NCI-H2029 treated with DMSO at 0.1 percent for 48 hours (cell line): Measurements from ENCODE around the gene PAPPA.
A peak's percentile ranks its signal among the peaks of the same experiment; 100 is the strongest.

Source experiments
- DNase-seq: peaks from one replicate; lab custom pipeline; 2025; lab: John Stamatoyannopoulos, UW

PAPPA gene

GRCh38 chr9:116345393-116345792 lies 191.8 kb downstream of the PAPPA start:
- no peak for DNase-seq

DNA sequence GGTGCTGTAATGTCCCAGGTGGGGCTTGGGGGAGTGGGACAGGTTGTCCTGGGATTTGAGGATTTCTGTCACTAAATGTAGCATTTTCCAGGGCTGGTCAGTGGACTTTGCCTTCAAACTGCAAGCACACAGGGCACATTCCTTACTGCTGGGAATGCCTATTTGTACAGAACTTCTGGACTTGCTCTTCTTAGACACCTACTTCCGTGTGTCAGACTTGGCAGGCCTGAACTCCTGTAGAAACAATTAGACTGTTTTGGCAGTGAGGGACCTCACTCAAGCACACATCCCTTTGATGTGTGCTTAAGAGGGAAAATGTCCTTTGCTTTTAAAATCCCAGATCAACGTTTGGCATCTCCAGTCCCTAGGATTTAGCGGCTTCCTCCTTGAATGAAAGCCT lies 192.2 kb downstream of the PAPPA start:
- DNase-seq = no peak

DNA sequence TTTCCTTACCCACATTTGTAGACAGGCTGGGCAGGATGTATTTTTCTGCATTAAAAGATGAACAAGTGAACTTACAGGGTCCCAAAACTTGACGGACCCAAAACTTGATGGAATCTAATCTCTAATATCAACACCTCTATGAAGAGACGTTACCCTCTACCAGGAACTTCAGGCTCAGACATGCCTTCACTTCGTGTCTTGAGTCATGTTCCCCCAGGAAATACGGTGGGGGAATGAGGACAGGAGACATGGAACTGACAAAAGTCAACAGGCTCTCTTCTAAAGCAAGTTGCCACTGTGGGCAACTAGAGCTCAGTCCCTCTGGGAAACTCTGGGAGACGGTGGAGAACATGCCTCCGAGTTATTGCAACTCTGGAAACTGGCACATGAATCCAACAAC lies 196.1 kb downstream of the PAPPA start:
- no peak for DNase-seq

DNA sequence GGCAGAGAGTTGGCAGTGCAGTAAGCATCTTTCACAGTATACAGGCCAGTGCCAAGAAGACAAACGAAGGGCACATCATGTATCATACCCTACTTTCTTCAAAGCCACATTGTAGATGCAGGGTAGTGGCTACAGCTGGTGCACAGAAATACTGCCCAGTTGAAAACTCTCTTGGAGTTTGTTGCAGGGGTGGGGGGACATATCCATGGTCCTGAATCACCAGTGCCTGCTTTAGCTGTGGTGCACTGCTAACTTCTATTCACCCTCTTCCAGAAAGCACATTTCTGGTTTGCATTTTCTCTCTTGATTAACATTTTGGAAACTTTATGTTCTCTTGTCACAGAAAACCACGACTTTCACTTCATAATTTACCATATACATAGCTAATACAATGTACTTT lies 196.6 kb downstream of the PAPPA start:
- DNase-seq = no peak

GRCh38 chr9:116352958-116353357 lies 199.4 kb downstream of the PAPPA start:
- DNase-seq = no peak

GRCh38 chr9:116355153-116355921 lies 201.7 kb downstream of the PAPPA start:
- DNase-seq = peak; percentile 91

- no peak for DNase-seq
Observed at GRCh38 chr9:116358251-116358650, 204.7 kb downstream of the PAPPA start.

DNA sequence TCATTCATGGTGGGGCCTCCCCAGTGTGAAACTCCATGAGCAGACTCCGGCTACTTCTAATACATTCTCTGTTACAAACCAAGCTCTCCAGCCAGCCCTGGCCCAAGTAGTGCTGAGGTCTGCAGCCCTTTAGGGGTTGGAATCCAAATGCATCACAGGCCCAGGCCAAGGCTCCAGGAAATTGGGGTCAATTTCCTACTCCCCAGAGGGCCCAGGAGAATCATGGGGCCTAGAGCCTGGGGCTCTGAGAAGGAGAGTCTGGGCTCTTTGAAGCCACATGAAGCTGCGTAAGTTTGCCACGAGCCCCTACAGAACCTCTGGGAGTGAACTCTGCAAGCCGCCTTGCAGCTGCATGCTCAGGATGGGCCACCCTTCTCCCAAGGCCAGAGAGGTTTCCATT lies 206.4 kb downstream of the PAPPA start:
- DNase-seq = no peak

GRCh38 chr9:116360989-116361388 lies 207.4 kb downstream of the PAPPA start:
- DNase-seq = no peak

GRCh38 chr9:116361547-116361946 lies 208.0 kb downstream of the PAPPA start:
- DNase-seq = no peak

DNA sequence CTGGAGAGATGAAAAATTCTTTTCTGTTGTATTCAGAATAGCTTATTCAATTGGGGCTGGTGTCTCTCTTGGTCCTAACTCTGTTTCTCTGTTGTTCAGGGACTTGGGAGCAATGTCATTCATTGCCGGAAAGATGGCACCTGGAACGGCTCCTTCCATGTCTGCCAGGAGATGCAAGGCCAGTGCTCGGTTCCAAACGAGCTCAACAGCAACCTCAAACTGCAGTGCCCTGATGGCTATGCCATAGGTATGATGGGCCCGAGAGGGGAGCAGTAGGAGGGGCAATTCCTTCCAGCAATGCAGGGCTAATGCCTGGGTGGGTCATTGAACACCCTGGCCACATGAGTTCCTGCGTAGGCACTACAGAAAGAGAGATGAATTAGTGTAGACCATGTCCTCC lies 208.9 kb downstream of the PAPPA start:
- DNase-seq = no peak

GRCh38 chr9:116365056-116365471 lies 211.5 kb downstream of the PAPPA start:
- peak; percentile 26 for DNase-seq

GRCh38 chr9:116366241-116366640 lies 212.7 kb downstream of the PAPPA start:
- no peak for DNase-seq

GRCh38 chr9:116368680-116369079 lies 215.1 kb downstream of the PAPPA start:
- DNase-seq = no peak

DNA sequence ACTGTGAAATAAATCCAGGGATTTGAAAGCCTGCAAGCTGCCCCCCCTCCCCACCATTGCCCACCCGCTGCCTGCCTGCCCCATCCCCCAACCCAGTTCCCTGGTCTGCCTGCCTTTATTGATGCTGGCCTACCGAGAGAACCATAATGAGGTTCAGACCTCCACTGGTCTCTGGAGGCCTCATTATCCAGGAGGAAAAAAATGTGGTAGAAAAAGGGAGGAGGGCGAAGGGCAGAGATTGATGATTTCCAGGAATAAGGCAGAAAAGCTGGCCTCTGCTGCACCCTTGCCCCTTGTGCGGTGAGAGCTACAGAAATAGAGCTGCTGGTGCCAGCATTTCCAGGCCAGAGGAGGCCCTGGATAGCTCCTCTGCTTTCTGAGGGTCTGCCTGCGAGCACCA lies 216.1 kb downstream of the PAPPA start:
- DNase-seq = no peak

DNA sequence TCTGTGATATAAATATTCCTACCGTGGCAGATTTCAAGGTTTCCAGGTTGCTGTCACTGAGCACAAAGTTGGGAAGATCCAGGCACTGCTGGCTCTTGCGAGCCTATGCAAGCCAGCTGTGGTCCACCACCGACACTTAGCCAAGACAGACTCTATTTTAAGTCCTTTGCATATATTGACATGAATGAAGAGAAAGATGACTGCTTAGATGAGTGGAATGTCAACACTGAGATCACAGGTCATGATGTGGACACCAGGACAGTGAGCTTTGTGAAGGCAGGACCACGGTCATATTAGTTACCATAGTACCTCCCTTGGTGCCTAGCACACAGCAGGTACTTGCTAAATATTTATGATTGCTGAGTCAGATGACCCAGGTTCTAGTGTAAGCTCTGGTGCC lies 217.0 kb downstream of the PAPPA start:
- DNase-seq = no peak

DNA sequence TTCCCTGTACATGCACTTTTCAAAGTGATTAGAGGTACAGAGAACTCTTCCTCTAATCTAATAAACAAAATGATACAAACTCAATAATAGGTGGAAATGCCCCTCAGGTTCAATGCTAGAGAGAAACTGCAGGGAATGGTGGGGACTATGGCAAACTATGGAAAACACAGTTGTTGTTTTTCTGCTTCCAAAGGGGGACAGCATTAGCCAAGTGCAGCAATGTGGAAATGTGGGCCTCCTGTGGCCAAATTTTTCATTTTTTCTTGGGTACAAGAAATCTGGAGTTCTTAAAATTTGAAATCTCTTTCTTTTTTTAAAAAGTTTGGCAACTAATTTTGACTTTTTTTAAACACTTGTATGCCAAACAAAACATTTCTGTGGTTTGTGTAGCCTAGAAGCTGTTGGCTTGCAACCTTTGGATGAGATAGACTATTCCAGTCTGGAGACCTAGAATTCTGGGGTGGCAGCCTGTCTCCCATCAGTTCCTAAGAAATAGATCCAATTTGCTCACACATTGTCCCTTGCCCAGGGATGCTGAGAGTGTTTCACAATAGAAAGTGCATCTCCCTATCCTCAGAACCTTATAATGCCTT lies 218.6 kb downstream of the PAPPA start:
- DNase-seq = no peak

GRCh38 chr9:116372786-116373185 lies 219.2 kb downstream of the PAPPA start:
- DNase-seq = no peak

GRCh38 chr9:116377179-116377798 lies 223.7 kb downstream of the PAPPA start:
- DNase-seq = no peak

DNA sequence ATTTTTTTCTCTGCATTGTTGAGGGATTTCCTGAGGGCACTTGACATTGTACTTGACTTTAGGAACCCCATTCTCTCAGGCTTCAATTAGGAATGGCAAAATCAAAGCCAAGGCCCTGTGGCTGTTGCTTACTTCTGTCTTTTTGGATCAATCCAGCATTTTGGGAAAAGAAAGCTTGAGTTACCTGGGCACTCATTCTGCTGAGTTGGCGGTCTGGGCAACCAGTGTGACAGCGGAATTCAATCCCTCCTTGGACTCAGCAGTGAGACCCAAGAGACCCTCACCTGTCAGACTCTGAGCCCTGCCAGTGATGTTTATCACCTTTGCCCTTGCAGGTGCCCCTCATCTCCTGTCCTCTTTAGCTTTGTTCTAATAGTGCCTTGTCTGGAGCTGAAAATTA lies 225.3 kb downstream of the PAPPA start:
- no peak for DNase-seq

GRCh38 chr9:116379821-116380220 lies 226.2 kb downstream of the PAPPA start:
- no peak for DNase-seq

GRCh38 chr9:116380496-116380995 lies 227.0 kb downstream of the PAPPA start:
- DNase-seq = no peak

- DNase-seq = no peak
Observed at GRCh38 chr9:116381350-116381749, 227.8 kb downstream of the PAPPA start.
